KBM-7 (cell line): ENCODE measurements around the gene MICA.
"Not testable (repeated sequence)": the region's sequence is repeated elsewhere in the genome, so short reads cannot be mapped to it uniquely, and the experiment has no call there.

ENCODE experiments used
- DNase-seq: peaks from one replicate; pipeline ENCODE4 v3.0.0-alpha.2; 2015
- in situ Hi-C: fragments of 300-500 bp; cut with MboI; formaldehyde crosslinking; loops from 2 replicates; pipeline ENCODE4 v1.14.3; 2020; ENCODE audit warnings: low sequenced_read_pairs, low pct_unique_long_range_greater_than_20kb, mixed read lengths

The MICA gene

GRCh38 chr6:31403283-31404060 is at the start of gene MICA:
Gene MICA, plus strand, starts transcription at chr6:31403595. Its CDS starts 38 bp downstream, at chr6:31403633.
- in situ Hi-C loops = no loop called here
- DNase-seq = peak; percentile 79

GRCh38 chr6:31354158-31354863 is 49.1 kb upstream of the MICA start:
- in situ Hi-C loops = no loop called here
- DNase-seq = no peak

DNA sequence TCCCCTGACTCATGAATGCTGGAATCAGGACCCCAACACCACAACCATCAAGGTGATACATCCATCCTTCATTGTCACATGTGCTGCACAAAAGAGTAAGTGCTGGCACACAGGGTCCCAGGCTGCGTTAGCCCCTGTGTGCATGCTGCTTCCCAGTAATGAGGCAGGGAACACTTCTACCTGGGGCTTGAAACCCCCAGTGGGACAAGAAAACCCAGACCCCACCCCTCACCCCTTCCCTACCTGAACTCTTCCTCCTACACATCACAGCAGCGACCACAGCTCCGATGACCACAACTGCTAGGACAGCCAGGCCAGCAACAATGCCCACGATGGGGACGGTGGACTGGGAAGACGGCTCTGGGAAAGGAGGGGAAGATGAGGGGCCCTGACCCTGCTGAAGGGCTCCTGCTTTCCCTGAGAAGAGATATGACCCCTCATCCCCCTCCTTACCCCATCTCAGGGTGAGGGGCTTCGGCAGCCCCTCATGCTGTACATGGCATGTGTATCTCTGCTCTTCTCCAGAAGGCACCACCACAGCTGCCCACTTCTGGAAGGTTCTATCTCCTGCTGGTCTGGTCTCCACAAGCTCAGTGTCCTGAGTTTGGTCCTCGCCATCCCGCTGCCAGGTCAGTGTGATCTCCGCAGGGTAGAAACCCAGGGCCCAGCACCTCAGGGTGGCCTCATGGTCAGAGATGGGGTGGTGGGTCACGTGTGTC is 48.4 kb upstream of the MICA start:
- DNase-seq = no peak
- in situ Hi-C loops = no loop called here

- no peak for DNase-seq
- in situ Hi-C loops = no loop called here
Measured at GRCh38 chr6:31355583-31355948, 47.8 kb upstream of the MICA start.

- in situ Hi-C loops = no loop called here
- no peak for DNase-seq
Measured at GRCh38 chr6:31356216-31356945, 47.0 kb upstream of the MICA start.

GRCh38 chr6:31356946-31357466 is 46.4 kb upstream of the MICA start, which contains the start of gene HLA-B:
Gene HLA-B, minus strand, starts transcription at chr6:31357179. Its CDS starts 21 bp downstream, at chr6:31357158.
- in situ Hi-C loops = no loop called here
- peak; percentile 81 for DNase-seq

DNA sequence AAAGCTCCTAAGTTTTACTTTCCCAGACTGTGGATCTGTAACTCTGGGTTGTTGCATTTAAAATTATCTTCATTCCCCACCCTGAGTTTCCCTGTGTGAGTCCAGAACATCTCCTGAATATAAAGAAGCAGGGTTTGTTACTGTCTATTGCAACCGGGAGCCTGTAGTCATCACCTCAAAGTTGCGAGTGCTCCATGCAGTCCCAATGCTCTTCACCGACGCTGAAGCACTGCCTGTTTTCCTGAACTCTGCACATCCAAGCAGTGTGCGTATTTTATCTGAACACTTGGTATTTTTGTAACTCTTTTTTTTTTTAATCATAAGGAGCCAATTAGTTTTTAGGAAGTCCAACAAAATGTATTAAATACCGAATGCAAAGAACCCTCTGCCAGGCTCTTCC is 45.5 kb upstream of the MICA start:
- DNase-seq = no peak
- in situ Hi-C loops = no loop called here

DNA sequence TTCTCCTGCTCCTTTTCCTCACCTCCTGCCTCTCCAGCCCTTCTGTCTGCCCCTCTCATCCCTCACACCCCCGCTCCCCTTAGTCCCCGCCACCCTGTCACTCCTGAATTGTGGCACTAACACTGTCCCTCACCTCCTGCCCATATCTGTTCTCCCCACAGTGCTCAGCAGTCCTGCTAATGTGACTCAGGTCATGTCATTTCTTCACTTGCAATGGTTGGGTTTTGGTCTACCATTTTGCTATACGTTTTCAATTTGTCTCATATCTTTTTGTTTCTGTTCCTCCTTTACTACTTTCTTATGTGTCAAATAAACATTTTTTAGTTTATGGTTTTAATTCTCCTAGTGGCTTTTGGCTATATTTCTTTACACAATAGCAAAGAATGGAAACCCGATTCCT is 45.1 kb upstream of the MICA start:
- in situ Hi-C loops = no loop called here
- DNase-seq = no peak

GRCh38 chr6:31359581-31359980 is 43.8 kb upstream of the MICA start:
- in situ Hi-C loops = no loop called here
- DNase-seq = no peak

- no peak for DNase-seq
- in situ Hi-C loops = no loop called here
Measured at GRCh38 chr6:31362751-31363150, 40.6 kb upstream of the MICA start.

DNA sequence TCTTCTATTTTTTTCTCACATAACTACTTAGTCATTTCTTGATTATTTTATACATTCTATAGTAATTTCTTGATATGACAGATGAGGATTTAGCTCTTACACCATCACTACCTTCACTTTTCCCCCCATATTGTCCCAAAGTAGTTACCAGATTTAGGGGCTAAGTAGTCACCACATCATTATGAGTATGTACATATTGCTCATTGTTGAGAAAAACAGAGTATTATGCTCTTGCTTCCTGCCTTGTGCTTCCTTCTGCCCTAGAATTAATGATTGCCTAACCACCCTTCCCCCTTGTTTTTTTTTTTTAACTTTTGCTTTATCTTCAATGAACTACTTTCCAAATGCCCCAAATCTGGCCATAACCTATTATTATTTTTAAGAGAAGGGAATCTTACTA is 39.6 kb upstream of the MICA start:
- in situ Hi-C loops = no loop called here
- DNase-seq = no peak

- in situ Hi-C loops = no loop called here
- DNase-seq = no peak
Measured at GRCh38 chr6:31365864-31366263, 37.5 kb upstream of the MICA start.

DNA sequence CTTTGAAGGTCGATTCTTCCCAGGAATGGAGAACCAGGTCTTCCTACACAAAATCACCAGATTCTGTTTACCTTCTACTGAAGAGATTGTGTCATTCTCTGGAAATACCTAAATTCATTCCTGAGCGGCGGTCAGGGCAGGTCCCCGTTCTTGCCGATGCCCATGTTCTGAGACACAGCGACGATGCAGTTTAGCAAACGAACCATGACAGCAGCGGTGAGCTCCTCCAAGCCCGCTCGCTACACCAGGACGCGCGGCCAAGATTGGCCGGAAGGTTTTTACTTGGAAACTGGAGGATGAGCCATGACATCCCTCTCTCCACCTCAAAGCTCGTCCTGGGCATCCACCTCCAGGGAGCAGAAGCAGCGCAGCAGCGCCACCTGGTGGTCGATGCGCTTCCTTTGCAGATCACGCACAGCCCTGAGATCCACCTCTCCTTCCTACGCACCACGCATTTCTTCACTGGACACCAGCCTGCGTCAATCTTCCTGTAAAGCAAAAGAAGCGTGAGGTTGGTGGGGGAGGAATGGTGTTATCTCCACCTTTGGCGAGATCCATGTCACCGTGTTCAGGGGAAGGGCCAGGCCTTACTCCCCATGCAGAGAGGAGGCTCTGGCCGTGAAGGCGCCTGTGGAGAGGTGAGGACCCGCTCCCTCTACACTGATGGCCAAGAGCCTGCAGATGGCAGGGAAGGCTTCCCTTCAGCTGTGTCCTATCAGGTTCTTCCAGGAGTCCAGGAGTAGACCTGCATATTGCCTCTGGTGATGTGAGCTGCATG is 36.5 kb upstream of the MICA start:
- in situ Hi-C loops = no loop called here
- peak; percentile 92 for DNase-seq

DNA sequence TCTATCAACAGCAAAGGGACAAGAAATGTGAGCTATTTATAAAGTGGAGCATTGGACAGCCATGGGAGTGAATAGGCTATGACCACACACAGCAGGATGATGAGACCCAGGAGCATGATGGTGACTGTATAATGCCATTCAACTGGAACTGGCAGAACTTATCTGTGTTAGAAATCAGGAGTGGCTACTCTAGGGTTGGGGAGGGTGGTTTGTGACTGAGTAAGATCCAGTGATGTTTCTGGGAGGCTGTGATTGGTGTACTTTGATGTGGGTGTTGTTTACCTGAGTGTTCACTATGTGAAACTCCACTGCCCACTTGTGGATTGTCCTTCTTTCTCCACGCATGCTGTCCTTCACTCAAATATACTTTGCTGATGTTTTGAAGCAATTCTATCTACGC is 34.9 kb upstream of the MICA start:
- in situ Hi-C loops = no loop called here
- DNase-seq = no peak

GRCh38 chr6:31374118-31374517 is 29.3 kb upstream of the MICA start:
- in situ Hi-C loops, DNase-seq: not testable (repeated sequence)

DNA sequence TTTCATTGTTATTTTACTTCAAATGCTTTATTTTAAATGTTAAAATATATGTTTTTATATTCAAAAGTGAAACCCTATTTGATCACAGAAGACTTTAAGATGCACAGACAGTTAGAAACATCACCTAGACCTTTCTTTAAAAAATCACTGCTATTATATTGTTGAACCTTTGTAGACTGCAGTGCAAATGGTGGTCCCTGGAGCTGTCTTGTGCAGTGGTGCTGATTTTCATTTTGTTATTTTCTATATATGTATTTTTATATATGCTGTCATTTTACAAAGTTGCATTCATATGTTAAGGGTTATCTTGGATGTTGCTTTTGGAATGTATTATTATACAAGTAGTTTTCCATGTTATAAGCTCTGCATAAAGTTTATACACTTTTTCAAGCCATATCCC is 27.7 kb upstream of the MICA start:
- no peak for DNase-seq
- in situ Hi-C loops = no loop called here

DNA sequence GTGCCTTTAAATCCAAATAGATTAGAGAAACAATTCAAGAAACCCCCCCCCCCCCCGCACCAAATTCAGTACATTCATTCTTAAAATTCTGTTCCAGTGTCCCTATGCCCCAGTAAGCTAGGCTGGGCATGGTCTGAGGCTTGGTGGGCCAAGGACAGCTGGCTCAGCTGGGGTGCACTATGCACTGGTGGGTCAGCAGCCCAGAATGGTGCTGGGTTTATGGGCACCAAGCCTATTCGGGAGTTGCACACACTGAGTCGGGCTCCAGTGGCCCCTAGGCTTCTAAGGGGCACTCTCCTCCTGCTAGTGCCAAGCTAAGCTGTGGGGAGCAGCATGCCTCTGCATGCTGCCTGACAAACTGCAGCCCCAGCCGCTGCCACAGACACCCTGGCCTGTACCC is 26.4 kb upstream of the MICA start:
- in situ Hi-C loops = no loop called here
- no peak for DNase-seq

DNA sequence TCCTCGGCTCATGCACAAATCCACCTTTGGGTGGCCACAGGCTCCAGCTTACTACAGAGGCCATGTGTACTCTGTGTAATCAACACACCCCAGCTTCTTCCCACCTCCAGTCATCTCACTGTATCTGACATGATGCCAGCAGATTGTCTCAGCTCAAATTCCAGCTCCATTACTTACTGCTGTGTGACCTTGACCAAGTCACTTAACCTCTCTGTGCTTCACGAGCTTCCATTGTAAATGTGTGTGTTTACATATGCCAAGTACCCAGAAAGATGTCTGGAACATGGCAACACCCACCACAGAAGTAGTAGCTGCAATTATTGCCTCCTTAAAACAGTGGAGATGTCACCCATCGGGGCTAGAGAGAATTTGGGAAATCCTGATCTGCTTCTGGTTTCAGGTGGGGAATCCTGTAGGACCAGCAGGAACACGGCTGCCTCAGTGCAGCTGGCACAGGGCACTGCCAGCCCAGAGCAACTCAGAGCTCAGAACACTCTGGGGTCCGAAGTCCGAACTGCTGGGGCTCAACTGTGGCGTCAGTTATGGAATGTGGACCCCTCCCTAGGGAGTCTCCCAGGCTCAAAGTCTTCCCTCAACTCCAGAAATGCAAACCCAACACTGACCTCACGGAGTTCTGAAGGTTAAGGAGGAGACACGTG is 25.2 kb upstream of the MICA start:
- DNase-seq = no peak
- in situ Hi-C loops = no loop called here
